K562 (cell line): Measurements from ENCODE around the gene AP2S1. TPM values are rescaled to one million over a fixed set of nuclear protein-coding genes. Genes with fewer than 3 reads are reported as not detected.

Source experiments
- ATAC-seq: fragments of 200-7000 bp; cut with Tn5 transposase; 3 replicates; pipeline ENCODE4 v1.9.1; 2020; ENCODE audit warnings: moderate library complexity
- BruUV-seq: library from RNA; stranded (reverse); fragments of 400-500 nt; replicated peaks from 2 replicates; lab custom pipeline; 2021; lab: Mats Ljungman, UMichigan
- CTCF ChIA-PET: fragments of 300-600 bp; formaldehyde crosslinking; extraction: SDS; loops from one replicate; lab custom pipeline; 2021; ENCODE audit warnings: low intra/inter-chr PET ratio; lab: Yijun Ruan, JAX
- POLR2A ChIA-PET: fragments of 300-600, 350-650 bp; sonication (Branson Sonifier 250); formaldehyde crosslinking; extraction: SDS; loops from one replicate; lab custom pipeline; 2021; ENCODE audit warnings: antibody characterized with exemption, inconsistent platforms; lab: Yijun Ruan, JAX
- DNase-seq, 4 experiments: peaks; one replicate each; pipeline versions ENCODE4 v3.0.0 to v3.0.0-alpha.2; 2011 to 2018; ENCODE audit warnings: low spot score in 3 of 4, mixed read lengths in 3 of 4; ENCODE audit errors: extremely low read depth in 1 of 4
- FAIRE-seq: peaks from 2 replicates; lab custom pipeline; 2011; peaks lifted over from hg19 to GRCh38; lab: Jason Lieb, UNC
- H2AFZ ChIP-seq: 2 replicates; pipeline ENCODE4 v1.6.0; 2011; ENCODE audit warnings: low read depth, low read length, control low read depth, inconsistent platforms
- H3K27ac ChIP-seq: fragments of 200-600 bp; 3 replicates; pipeline ENCODE4 v1.8.0; 2011; ENCODE audit warnings: low read depth, mild to moderate bottlenecking, control low read depth, inconsistent platforms, low read length, moderate library complexity, mixed read lengths; ENCODE audit errors: extremely low read depth
- H3K27me3 ChIP-seq, 2 experiments: fragments of 300-600 bp in 1 of 2; 2 replicates in 1 of 2; 3 replicates in 1 of 2; pipeline versions ENCODE4 v1.6.0 to v1.8.0; 2011; ENCODE audit warnings: inconsistent platforms in 2 of 2, low read length in 2 of 2, mild to moderate bottlenecking in 1 of 2, mixed read lengths in 1 of 2, moderate library complexity in 1 of 2; ENCODE audit not compliant: control insufficient read depth in 2 of 2, insufficient read depth in 2 of 2
- H3K36me3 ChIP-seq: fragments of 300-600 bp; 3 replicates; pipeline ENCODE4 v1.8.0; 2011; ENCODE audit warnings: mild to moderate bottlenecking, low read length, inconsistent platforms; ENCODE audit not compliant: control insufficient read depth, insufficient read depth
- H3K4me1 ChIP-seq, 2 experiments: fragments of 200-600 bp in 1 of 2; replicated peaks in 1 of 2; 2 replicates in 1 of 2; 3 replicates in 1 of 2; pipeline versions ENCODE4 v1.5.1 to v1.8.0; 2011; ENCODE audit warnings: inconsistent platforms in 2 of 2, low read length in 2 of 2, mild to moderate bottlenecking in 1 of 2, mixed read lengths in 1 of 2, moderate library complexity in 1 of 2; ENCODE audit not compliant: control insufficient read depth in 2 of 2, insufficient read depth in 2 of 2
- H3K4me2 ChIP-seq: 2 replicates; pipeline ENCODE4 v1.6.1; 2011; ENCODE audit warnings: low read length, control low read depth, inconsistent platforms, mixed read lengths; ENCODE audit not compliant: insufficient read depth
- H3K4me3 ChIP-seq: fragments of 200-600 bp; sonication (generic), shearing (Covaris generic); 2 replicates; pipeline ENCODE4 v1.5.1; 2016; ENCODE audit warnings: control low read depth, inconsistent platforms
- H3K79me2 ChIP-seq: fragments of 200-600 bp; 3 replicates; pipeline ENCODE4 v1.8.0; 2011; ENCODE audit warnings: low read length, inconsistent platforms; ENCODE audit not compliant: control insufficient read depth, insufficient read depth
- H3K9ac ChIP-seq, 2 experiments: 2 replicates each; pipeline versions ENCODE4 v1.6.0 to v1.6.1; 2011; ENCODE audit warnings: low read depth in 2 of 2, low read length in 2 of 2, control low read depth in 1 of 2, inconsistent platforms in 1 of 2, mild to moderate bottlenecking in 1 of 2, mixed read lengths in 1 of 2; ENCODE audit not compliant: insufficient read depth in 1 of 2
- H3K9me1 ChIP-seq: one replicate; pipeline ENCODE4 v1.6.0; 2011; ENCODE audit warnings: inconsistent platforms, mild to moderate bottlenecking, low read length, moderate library complexity; ENCODE audit not compliant: control insufficient read depth, insufficient read depth
- H3K9me3 ChIP-seq: replicated peaks from 2 replicates; pipeline ENCODE4 v1.5.1; 2011; ENCODE audit warnings: low read depth, low read length, inconsistent platforms; ENCODE audit not compliant: control insufficient read depth, insufficient read depth
- H4K20me1 ChIP-seq: replicated peaks from 2 replicates; pipeline ENCODE4 v1.6.1; 2011; ENCODE audit warnings: low read length, inconsistent platforms, mixed read lengths; ENCODE audit not compliant: control insufficient read depth, insufficient read depth
- ARID1B ChIP-seq: fragments of 450-650 bp; IDR thresholded peaks from 2 replicates; pipeline ENCODE4 v1.6.1; 2016; ENCODE audit warnings: antibody characterized with exemption, mild to moderate bottlenecking, inconsistent platforms
- BACH1 ChIP-seq: fragments of 200-800 bp; sonication (Bioruptor generic); IDR thresholded peaks from 2 replicates; pipeline ENCODE4 v1.6.1; 2016; ENCODE audit warnings: missing genetic modification characterization, missing compliant biosample characterization
- CTBP1 ChIP-seq: fragments of 450-650 bp; IDR thresholded peaks from 2 replicates; pipeline ENCODE4 v1.6.1; 2016; ENCODE audit warnings: borderline replicate concordance
- DACH1 ChIP-seq: fragments of 450-650 bp; IDR thresholded peaks from 2 replicates; pipeline ENCODE4 v1.6.1; 2018; ENCODE audit not compliant: partially characterized antibody
- ETV1 ChIP-seq: fragments of 450-650 bp; conservative IDR thresholded peaks from 2 replicates; pipeline ENCODE4 v1.6.1; 2016; ENCODE audit warnings: missing genetic modification characterization, control low read depth, low read depth, missing compliant biosample characterization
- FOXJ3 ChIP-seq: sonication (generic); formaldehyde crosslinking; IDR thresholded peaks from 2 replicates; pipeline ENCODE4 v1.4.0; 2020; ENCODE audit warnings: mild to moderate bottlenecking, missing genetic modification reagents
- GABPA ChIP-seq: fragments of 200-800 bp; sonication (Bioruptor generic); conservative IDR thresholded peaks from 2 replicates; pipeline ENCODE4 v1.6.1; 2016; ENCODE audit warnings: low read depth, missing genetic modification characterization, missing compliant biosample characterization
- GATA2 ChIP-seq: sonication (generic); formaldehyde crosslinking; IDR thresholded peaks from 2 replicates; pipeline ENCODE4 v1.4.0; 2020; ENCODE audit warnings: mild to moderate bottlenecking, missing genetic modification reagents
- HDAC2 ChIP-seq: fragments of 450-650 bp; IDR thresholded peaks from 2 replicates; pipeline ENCODE4 v1.6.1; 2016; ENCODE audit warnings: mild to moderate bottlenecking
- IRF2 ChIP-seq: sonication (generic); formaldehyde crosslinking; IDR thresholded peaks from 2 replicates; pipeline ENCODE4 v1.8.1; 2022; ENCODE audit warnings: mild to moderate bottlenecking, missing genetic modification reagents
- KAT8 ChIP-seq: fragments of 450-650 bp; IDR thresholded peaks from 2 replicates; pipeline ENCODE4 v1.6.1; 2016; ENCODE audit warnings: low read depth, mild to moderate bottlenecking
- MEIS2 ChIP-seq: fragments of 450-650 bp; IDR thresholded peaks from 2 replicates; pipeline ENCODE4 v1.6.1; 2014; ENCODE audit warnings: mild to moderate bottlenecking; ENCODE audit not compliant: partially characterized antibody
- NFRKB ChIP-seq: fragments of 450-650 bp; IDR thresholded peaks from 2 replicates; pipeline ENCODE4 v1.6.1; 2016; ENCODE audit warnings: low read depth
- PCBP2 ChIP-seq: fragments of 200-400 bp; formaldehyde crosslinking; IDR thresholded peaks from 2 replicates; pipeline ENCODE4 v1.6.1; 2018; ENCODE audit warnings: low read length, low read depth, mild to moderate bottlenecking, moderate library complexity; ENCODE audit not compliant: poor library complexity, severe bottlenecking
- PML ChIP-seq: IDR thresholded peaks from 2 replicates; pipeline ENCODE4 v1.6.1; 2012; ENCODE audit warnings: low read length, inconsistent platforms
- POLR2AphosphoS5 ChIP-seq: IDR thresholded peaks from 2 replicates; pipeline ENCODE4 v1.6.1; 2011; ENCODE audit warnings: mild to moderate bottlenecking, low read depth, low read length, moderate library complexity; ENCODE audit not compliant: control insufficient read depth, insufficient read depth
- PURB ChIP-seq: sonication (generic); formaldehyde crosslinking; IDR thresholded peaks from 2 replicates; pipeline ENCODE4 v1.9.0; 2021; ENCODE audit warnings: low read depth, mild to moderate bottlenecking, missing genetic modification reagents
- TEAD2 ChIP-seq: fragments of 450-650 bp; IDR thresholded peaks from 2 replicates; pipeline ENCODE4 v1.6.1; 2016; ENCODE audit warnings: missing genetic modification characterization, control low read depth, missing compliant biosample characterization
- TGIF2 ChIP-seq: sonication (generic); formaldehyde crosslinking; IDR thresholded peaks from 2 replicates; pipeline ENCODE4 v1.8.1; 2022; ENCODE audit warnings: mild to moderate bottlenecking, missing genetic modification reagents, moderate library complexity
- ZNF282 ChIP-seq: sonication (generic); formaldehyde crosslinking; IDR thresholded peaks from 2 replicates; pipeline ENCODE4 v1.8.1; 2023; ENCODE audit warnings: missing genetic modification reagents
- WGBS: fragments of 100-300 bp; shearing (Covaris generic); methylation state at CpG from one replicate; pipeline ENCODE4 v1.1.6; 2016; ENCODE audit warnings: low coverage, mixed read lengths; ENCODE audit not compliant: insufficient coverage; ENCODE audit errors: missing lambda C conversion rate; 5-methylcytosine and 5-hydroxymethylcytosine counted together
- in situ Hi-C: fragments of 300-500 bp; cut with MboI; formaldehyde crosslinking; loops from 4 replicates; pipeline ENCODE4 v1.15.0; 2018; ENCODE audit warnings: inconsistent platforms, mixed read lengths
- intact Hi-C: fragments of 100-400 bp; cut with micrococcal nuclease; formaldehyde crosslinking; loops from 2 replicates; pipeline ENCODE4 v1.14.2; 2022
- polyA plus RNA-seq, 8 experiments: library from polyadenylated mRNA; depleted of rRNA in 4 of 8; stranded (reverse) in 5 of 8; unstranded in 3 of 8; fragments of >200 nt; fragmentation: Nextera tagmentation in 2 of 8; fragmentation: Illumina TruSeq in 1 of 8; extraction: Ambion mirVana in 2 of 8; extraction: Trizol in 1 of 8; gene quantifications; 2 replicates each; pipeline versions ENCODE4 v1.2.1 to v1.2.3, GENCODE V29; 2011 to 2014; ENCODE audit warnings: inconsistent platforms in 1 of 8, missing spikeins in 1 of 8
- total RNA-seq, 7 experiments: library from RNA; depleted of rRNA in 6 of 7; stranded (reverse); fragments of >200 nt in 6 of 7; fragmentation: Illumina TruSeq in 2 of 7; extraction: Trizol in 2 of 7; gene quantifications; 2 replicates each; pipeline versions ENCODE4 v1.2.1 to v1.2.3, GENCODE V29; 2011 to 2021; ENCODE audit warnings: low replicate concordance in 1 of 7
- TF ChIP-seq, protein P1 (sequence below): sonication (generic); formaldehyde crosslinking; IDR thresholded peaks from 2 replicates; pipeline ENCODE4 v1.8.0; 2022; ENCODE audit warnings: missing genetic modification reagents, mild to moderate bottlenecking, borderline replicate concordance
- TF ChIP-seq, protein P2 (sequence below): fragments of 250-450 bp; sonication (Bioruptor Pico); IDR thresholded peaks from 2 replicates; pipeline ENCODE4 v1.9.0; 2021; ENCODE audit warnings: mild to moderate bottlenecking, inconsistent platforms

The AP2S1 gene
- total and polyA plus RNA-seq, 9 of the 15 experiments (the other 6 are each of a cell fraction or from before 2014, with no cell fraction given), result 32.4 to 294 (median 136) TPM

DNA sequence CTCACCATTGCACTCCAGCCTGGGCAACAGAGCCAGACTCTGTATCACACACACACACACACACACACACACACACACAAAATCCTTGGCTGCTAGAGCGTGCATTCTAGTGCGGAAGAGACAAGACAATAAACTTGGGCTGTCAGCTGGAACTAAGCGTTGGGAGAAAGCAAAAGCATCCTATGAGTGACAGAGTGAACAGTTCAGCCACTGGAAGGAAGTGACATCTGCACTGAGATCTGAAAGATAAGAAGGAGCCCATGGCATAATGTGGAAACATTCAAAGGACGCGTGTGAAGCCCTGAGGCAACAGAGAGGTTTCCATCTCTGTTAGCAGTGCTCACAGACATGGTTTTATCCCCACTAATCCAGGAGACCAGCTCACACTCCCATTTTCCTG lies 58.7 kb downstream of the AP2S1 start:
- Histone ChIP-seq H4K20me1 (peaks cover 7% of the 10 kb centered on the region; the same call in 1 of the 2 replicates), H3K36me3 (peaks cover 2% of the 10 kb centered on the region; the same call in 1 of the 3 replicates), H3K4me3 (no peak overlapping the region), H3K9me1 (no peaks in the 10 kb centered on the region), H3K79me2 (peaks cover 17% of the 10 kb centered on the region), H3K4me2 (peak overlapping the region; percentile 25; the same call in 1 of the 2 replicates), H3K4me1 (peaks cover 14 to 22% of the 10 kb centered on the region in 2 experiments), H3K27me3 (no peaks in the 10 kb centered on the region), H2AFZ (no peak overlapping the region), H3K9ac (no peak overlapping the region), H3K27ac (no peak overlapping the region), H3K9me3 (no peaks in the 10 kb centered on the region)
- FAIRE-seq (no peak), ATAC-seq (no peak), DNase-seq (peak in 1 of 4 experiments; percentile 10)
- CTCF ChIA-PET, result no interaction called here
- intact Hi-C loops, result no loop called here
- 29% methylated on average over 5 of the region's 5 CpGs for WGBS
- POLR2A ChIA-PET, result interaction anchor here (0.6 to 1.2 kb wide), 3 partner anchors 31 to 267 kb away, joined by 3 to 4 read pairs (median 3); no protein-coding TSS in a partner anchor
- in situ Hi-C loops, result no loop called here
- BruUV-seq, result no TSS peak
- TF ChIP-seq CTBP1 (0 out of 2 replicates have a peak, but pooled peaks have one; percentile 32), ETV1 (peak; percentile 46; the same call in 1 of the 2 replicates), PCBP2 (no peak), KAT8 (no peak), TEAD2 (tag) (no peak), NFRKB (no peak), PML (no peak), BACH1 (tag) (no peak), MEIS2 (peak; percentile 48), DACH1 (peak; percentile 7), GABPA (peak; percentile 79), ARID1B (peak; percentile 25; the same call in 1 of the 2 replicates), POLR2AphosphoS5 (no peak), ZNF282 (no peak), HDAC2 (no peak), GATA2 (CRISPR knock-in tag) (peak; percentile 82), PURB (CRISPR knock-in tag) (no peak), IRF2 (CRISPR knock-in tag) (no peak), TGIF2 (CRISPR knock-in tag) (no peak), FOXJ3 (no peak)
- TF ChIP-seq, protein P1, sequence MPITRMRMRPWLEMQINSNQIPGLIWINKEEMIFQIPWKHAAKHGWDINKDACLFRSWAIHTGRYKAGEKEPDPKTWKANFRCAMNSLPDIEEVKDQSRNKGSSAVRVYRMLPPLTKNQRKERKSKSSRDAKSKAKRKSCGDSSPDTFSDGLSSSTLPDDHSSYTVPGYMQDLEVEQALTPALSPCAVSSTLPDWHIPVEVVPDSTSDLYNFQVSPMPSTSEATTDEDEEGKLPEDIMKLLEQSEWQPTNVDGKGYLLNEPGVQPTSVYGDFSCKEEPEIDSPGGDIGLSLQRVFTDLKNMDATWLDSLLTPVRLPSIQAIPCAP (CRISPR knock-in tag), result no peak
- TF ChIP-seq, protein P2, sequence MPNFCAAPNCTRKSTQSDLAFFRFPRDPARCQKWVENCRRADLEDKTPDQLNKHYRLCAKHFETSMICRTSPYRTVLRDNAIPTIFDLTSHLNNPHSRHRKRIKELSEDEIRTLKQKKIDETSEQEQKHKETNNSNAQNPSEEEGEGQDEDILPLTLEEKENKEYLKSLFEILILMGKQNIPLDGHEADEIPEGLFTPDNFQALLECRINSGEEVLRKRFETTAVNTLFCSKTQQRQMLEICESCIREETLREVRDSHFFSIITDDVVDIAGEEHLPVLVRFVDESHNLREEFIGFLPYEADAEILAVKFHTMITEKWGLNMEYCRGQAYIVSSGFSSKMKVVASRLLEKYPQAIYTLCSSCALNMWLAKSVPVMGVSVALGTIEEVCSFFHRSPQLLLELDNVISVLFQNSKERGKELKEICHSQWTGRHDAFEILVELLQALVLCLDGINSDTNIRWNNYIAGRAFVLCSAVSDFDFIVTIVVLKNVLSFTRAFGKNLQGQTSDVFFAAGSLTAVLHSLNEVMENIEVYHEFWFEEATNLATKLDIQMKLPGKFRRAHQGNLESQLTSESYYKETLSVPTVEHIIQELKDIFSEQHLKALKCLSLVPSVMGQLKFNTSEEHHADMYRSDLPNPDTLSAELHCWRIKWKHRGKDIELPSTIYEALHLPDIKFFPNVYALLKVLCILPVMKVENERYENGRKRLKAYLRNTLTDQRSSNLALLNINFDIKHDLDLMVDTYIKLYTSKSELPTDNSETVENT (CRISPR knock-in tag), result no peak
